NT2/D1 (cell line): Measurements from ENCODE around the gene TAF1C.

Source experiments
- SUZ12 ChIP-seq: IDR thresholded peaks from 2 replicates; pipeline ENCODE4 v1.6.1; 2011; ENCODE audit not compliant: insufficient read length, insufficient read depth; ENCODE audit errors: extremely low read depth
- YY1 ChIP-seq: IDR thresholded peaks from 2 replicates; pipeline ENCODE4 v1.6.1; 2011; ENCODE audit not compliant: insufficient read length, insufficient read depth

- TF ChIP-seq YY1 (no peak), SUZ12 (no peak)
These were observed 21.1 kb downstream of the TAF1C start for GRCh38 chr16:84165746-84166145.
